ENCODE data around the gene STARD10.
"Not testable (repeated sequence)": the region's sequence is repeated elsewhere in the genome, so short reads cannot be mapped to it uniquely, and the experiment has no call there.

Gene STARD10

GRCh38 chr11:72826191-72826941 lies 32.5 kb upstream of the STARD10 start:
- DNase-seq (ENCODE audit: low read depth in 2 of 2): no peak

- no peak for DNase-seq (ENCODE audit: low read depth in 2 of 2)
Observed at GRCh38 chr11:72825661-72826060, 31.8 kb upstream of the STARD10 start.

- no peak for DNase-seq (ENCODE audit: low read depth in 2 of 2)
Observed at GRCh38 chr11:72824811-72825505, 31.1 kb upstream of the STARD10 start.

GRCh38 chr11:72824020-72824419 lies 30.2 kb upstream of the STARD10 start:
- no peak for DNase-seq (ENCODE audit: low read depth in 2 of 2)

- DNase-seq (ENCODE audit: low read depth in 2 of 2): no peak
Observed at GRCh38 chr11:72823105-72823804, 29.4 kb upstream of the STARD10 start.

- peak; percentile 65 to 82 for DNase-seq (ENCODE audit: low read depth in 2 of 2)
Observed at GRCh38 chr11:72821920-72822799, 28.3 kb upstream of the STARD10 start.

- DNase-seq (ENCODE audit: low read depth in 2 of 2): no peak
Observed at GRCh38 chr11:72821221-72821919, 27.5 kb upstream of the STARD10 start.

GRCh38 chr11:72820439-72821139 lies 26.7 kb upstream of the STARD10 start:
- no peak for DNase-seq (ENCODE audit: low read depth in 2 of 2)

- no peak for DNase-seq (ENCODE audit: low read depth in 2 of 2)
Observed at GRCh38 chr11:72818971-72819370, 25.1 kb upstream of the STARD10 start.

GRCh38 chr11:72817966-72818365 lies 24.1 kb upstream of the STARD10 start:
- no peak for DNase-seq (ENCODE audit: low read depth in 2 of 2)

GRCh38 chr11:72816404-72816990 lies 22.6 kb upstream of the STARD10 start:
- no peak for DNase-seq (ENCODE audit: low read depth in 2 of 2)

GRCh38 chr11:72815110-72815618 lies 21.3 kb upstream of the STARD10 start:
- no peak for DNase-seq (ENCODE audit: low read depth in 2 of 2)

GRCh38 chr11:72814286-72815109 lies 20.7 kb upstream of the STARD10 start, which contains the start of gene ATG16L2:
TSS of gene ATG16L2 (plus strand) at chr11:72814411. CDS start at chr11:72814446, 35 bp downstream.
- DNase-seq (ENCODE audit: low read depth in 2 of 2): peak; percentile 83 to 87

GRCh38 chr11:72813740-72814285 lies 20.0 kb upstream of the STARD10 start:
- peak; percentile 74 to 75 for DNase-seq (ENCODE audit: low read depth in 2 of 2)

- peak; percentile 75 to 82 for DNase-seq (ENCODE audit: low read depth in 2 of 2)
Observed at GRCh38 chr11:72812967-72813739, 19.3 kb upstream of the STARD10 start.

- no peak for DNase-seq (ENCODE audit: low read depth in 2 of 2)
Observed at GRCh38 chr11:72812604-72812966, 18.7 kb upstream of the STARD10 start.

GRCh38 chr11:72811686-72812085 lies 17.8 kb upstream of the STARD10 start:
- not testable (repeated sequence) for DNase-seq (ENCODE audit: low read depth in 2 of 2)

- no peak for DNase-seq (ENCODE audit: low read depth in 2 of 2)
Observed at GRCh38 chr11:72808331-72808798, 14.5 kb upstream of the STARD10 start.

Measured in stimulated activated CD8-positive, alpha-beta memory T cell treated with anti-CD3 and anti-CD28 coated beads, Interleukin-15, amount 100 ng/mL, for 48 hours (primary cell).